Gastrocnemius medialis (tissue), 4 donors: ENCODE results near the gene CLIC1. TPM values are rescaled to one million over a fixed set of nuclear protein-coding genes. Genes with fewer than 3 reads are reported as not detected.

Source experiments
- ATAC-seq, 2 donors: fragments of 150-250 bp; one replicate each; pipeline ENCODE4 v1.9.1; 2016
- DNase-seq, 2 donors: peaks; one replicate each; pipeline ENCODE4 v3.0.0-alpha.2; 2019
- H3K27ac ChIP-seq, 4 donors: fragments of 200-600 bp; sonication (generic); 1 replicate in 1 of 4; 2 replicates in 3 of 4; pipeline ENCODE4 v1.5.1; 2016 to 2018; ENCODE audit warnings: mild to moderate bottlenecking in 2 of 4, moderate library complexity in 1 of 4
- H3K27me3 ChIP-seq, 3 donors: fragments of 200-600 bp; sonication (generic) in 2 of 3; 1 replicate in 1 of 3; 2 replicates in 2 of 3; pipeline versions ENCODE4 v1.5.1 to v1.6.0; 2016 to 2019; ENCODE audit warnings: mild to moderate bottlenecking in 1 of 3, moderate library complexity in 1 of 3
- H3K36me3 ChIP-seq, 2 donors: fragments of 200-600 bp; sonication (generic) in 1 of 2; one replicate each; pipeline ENCODE4 v1.5.1; 2017 to 2018
- H3K4me1 ChIP-seq, 2 donors: fragments of 200-600 bp; sonication (generic) in 1 of 2; one replicate each; pipeline ENCODE4 v1.5.1; 2016 to 2017; ENCODE audit warnings: mild to moderate bottlenecking in 2 of 2
- H3K4me3 ChIP-seq, 4 donors: fragments of 200-600 bp; sonication (generic) in 3 of 4; 1 replicate in 1 of 4; 2 replicates in 3 of 4; pipeline ENCODE4 v1.5.1; 2016 to 2019; ENCODE audit warnings: mild to moderate bottlenecking in 2 of 4
- H3K9me3 ChIP-seq, 3 donors: fragments of 200-600 bp; sonication (generic) in 2 of 3; 1 replicate in 1 of 3; 2 replicates in 2 of 3; pipeline ENCODE4 v1.5.1; 2016 to 2019
- CTCF ChIP-seq, 5 experiments: fragments of 450-650 bp in 3 of 5; fragments of 200-600 bp in 2 of 5; sonication (generic) in 2 of 5; IDR thresholded peaks in 4 of 5; conservative IDR thresholded peaks in 1 of 5; 1 replicate in 4 of 5; 2 replicates in 1 of 5; pipeline ENCODE4 v1.5.1; 2016 to 2019; ENCODE audit warnings: antibody characterized with exemption in 5 of 5, mild to moderate bottlenecking in 3 of 5, moderate library complexity in 3 of 5
- POLR2A ChIP-seq, 2 donors: fragments of 450-650 bp; IDR thresholded peaks; one replicate each; pipeline ENCODE4 v1.6.1; 2017; ENCODE audit warnings: antibody characterized with exemption in 2 of 2, mild to moderate bottlenecking in 2 of 2, moderate library complexity in 2 of 2
- in situ Hi-C, 4 donors: fragments of 200-750 bp; cut with MboI; loops; one replicate each; pipeline versions ENCODE4 v1.15.0 to v1.8.0; 2017; ENCODE audit warnings: low sequenced_read_pairs in 4 of 4
- intact Hi-C: fragments of 100-400 bp; cut with DNase I; formaldehyde crosslinking; loops from one replicate; pipeline ENCODE4 v1.15.1; 2023; ENCODE audit warnings: low total_unique reads
- total RNA-seq, 4 donors: library from RNA; depleted of rRNA; stranded (reverse); fragments of >200 nt; gene quantifications; one replicate each; pipeline versions ENCODE4 v1.1.0 to v1.2.3, GENCODE V29; 2016

CLIC1 gene
- total RNA-seq, 4 donors from 2014 or later = 20.9 to 41.3 (median 26.3) TPM

- DNase-seq = no peak
- intact Hi-C loops = no loop called here
- no peak for ATAC-seq
- TF ChIP-seq POLR2A (IDR thresholded peaks at IDR 0.05) (no peak), CTCF (IDR thresholded peaks at IDR 0.05 in 4 of 5, conservative IDR thresholded peaks at IDR 0.05 in 1 of 5) (no peak)
- Histone ChIP-seq H3K27me3 (no peaks in the 10 kb centered on the region), H3K27ac (no peak overlapping the region), H3K9me3 (no peaks in the 10 kb centered on the region), H3K4me3 (no peak overlapping the region), H3K4me1 (no peaks in the 10 kb centered on the region), H3K36me3 (no peaks in the 10 kb centered on the region)
- in situ Hi-C loops = no loop called here
These were observed 18.1 kb downstream of the CLIC1 start for GRCh38 chr6:31718265-31718664.

- Histone ChIP-seq H3K27ac (no peak overlapping the region), H3K9me3 (no peaks in the 10 kb centered on the region), H3K4me3 (no peak overlapping the region), H3K27me3 (no peaks in the 10 kb centered on the region), H3K36me3 (no peaks in the 10 kb centered on the region), H3K4me1 (no peaks in the 10 kb centered on the region)
- no peak for DNase-seq
- ATAC-seq = no peak
- in situ Hi-C loops = no loop called here
- TF ChIP-seq CTCF (IDR thresholded peaks at IDR 0.05 in 4 of 5, conservative IDR thresholded peaks at IDR 0.05 in 1 of 5) = no peak
- no peak for TF ChIP-seq POLR2A (IDR thresholded peaks at IDR 0.05)
- intact Hi-C loops = no loop called here
These were observed 18.7 kb downstream of the CLIC1 start for GRCh38 chr6:31717499-31718222.

GRCh38 chr6:31715022-31715958 is 21.0 kb downstream of the CLIC1 start, which contains the start of gene LY6G6D:
Gene LY6G6D (plus strand): TSS chr6:31715348. CDS start chr6:31715356, 8 bp downstream.
- Histone ChIP-seq H3K9me3 (no peaks in the 10 kb centered on the region), H3K36me3 (no peaks in the 10 kb centered on the region), H3K4me1 (no peaks in the 10 kb centered on the region), H3K4me3 (no peak within 1 kb of the TSS), H3K27ac (no peak within 1 kb of the TSS), H3K27me3 (no peaks in the 10 kb centered on the region)
- TF ChIP-seq CTCF (IDR thresholded peaks at IDR 0.05 in 4 of 5, conservative IDR thresholded peaks at IDR 0.05 in 1 of 5) = no peak
- TF ChIP-seq POLR2A (IDR thresholded peaks at IDR 0.05) = no peak
- DNase-seq (no peak), ATAC-seq (peak in 1 of 2 donors; percentile 39)
- intact Hi-C loops = no loop called here
- in situ Hi-C loops = no loop called here

GRCh38 chr6:31713991-31714684 is 22.2 kb downstream of the CLIC1 start:
- Histone ChIP-seq H3K36me3 (no peaks in the 10 kb centered on the region), H3K27ac (no peak overlapping the region), H3K4me1 (no peaks in the 10 kb centered on the region), H3K4me3 (no peak overlapping the region), H3K27me3 (no peaks in the 10 kb centered on the region), H3K9me3 (no peaks in the 10 kb centered on the region)
- no peak for DNase-seq
- no peak for ATAC-seq
- intact Hi-C loops (no loop called here), in situ Hi-C loops (no loop called here)
- no peak for TF ChIP-seq POLR2A (IDR thresholded peaks at IDR 0.05)
- TF ChIP-seq CTCF (IDR thresholded peaks at IDR 0.05 in 4 of 5, conservative IDR thresholded peaks at IDR 0.05 in 1 of 5) = no peak
